ENCODE results near the gene AMPD1. TPM values are rescaled to one million over a fixed set of nuclear protein-coding genes. Genes with fewer than 3 reads are reported as not detected.

AMPD1 gene
- total and polyA plus RNA-seq, 2 of the 13 experiments (the other 11 are each of a cell fraction or from before 2014, with no cell fraction given) = not detected

DNA sequence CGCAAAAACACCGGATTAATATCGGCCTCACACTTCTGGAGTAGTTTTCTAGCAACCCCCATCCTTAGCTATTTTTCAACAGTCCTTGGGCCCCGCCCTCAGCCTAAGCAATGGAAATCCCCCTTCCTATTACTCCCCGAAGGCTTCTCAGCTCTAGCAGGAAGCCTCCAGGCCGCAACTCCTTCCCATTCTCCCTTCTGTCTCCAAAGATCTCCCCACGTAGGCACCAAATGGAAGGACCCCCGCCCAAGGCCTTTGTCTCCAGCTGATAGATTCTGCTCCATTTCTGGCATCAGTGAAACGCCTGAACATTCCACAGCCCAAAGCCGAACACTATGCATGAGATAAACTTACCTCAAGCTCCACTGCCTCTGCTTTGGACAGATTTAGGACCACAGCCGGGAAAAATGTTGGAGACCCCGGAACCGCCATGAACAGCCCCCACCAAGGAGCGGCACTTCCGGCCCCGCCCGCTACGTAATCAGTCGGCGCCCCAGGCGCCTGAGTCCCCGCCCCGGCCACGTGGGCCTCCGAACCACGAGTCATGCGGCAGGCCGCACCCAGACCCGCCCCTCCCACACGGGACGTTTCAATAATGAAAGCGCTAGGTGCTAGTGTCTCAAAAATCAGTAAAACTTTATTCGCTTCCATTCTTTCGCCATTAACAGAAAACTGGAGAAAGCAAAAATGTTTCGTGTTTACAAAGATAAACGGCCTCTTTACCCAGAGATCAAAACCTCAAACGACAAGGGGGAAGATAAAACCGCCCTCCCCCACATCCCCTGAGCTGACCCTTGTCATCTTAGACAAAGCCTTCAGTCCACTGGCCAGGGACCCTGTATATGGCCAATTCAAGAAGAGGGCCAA, 21.2 kb upstream of the AMPD1 start, which contains the start of gene NRAS (continued):
- TF ChIP-seq NR2F6 (IDR thresholded peaks at IDR 0.05) (no peak), NR2F6 (CRISPR knock-in tag; IDR thresholded peaks at IDR 0.05) (peak; percentile 44), NCOA2 (CRISPR knock-in tag; IDR thresholded peaks at IDR 0.05) (peak; percentile 38; the same call in 1 of the 2 replicates), ZNF331 (CRISPR knock-in tag; IDR thresholded peaks at IDR 0.05) (peak; percentile 66; the same call in 1 of the 2 replicates), NFKB2 (CRISPR knock-in tag; IDR thresholded peaks at IDR 0.05; ENCODE audit: borderline replicate concordance) (peak; percentile 75; the same call in 1 of the 2 replicates), HIVEP1 (CRISPR knock-in tag; IDR thresholded peaks at IDR 0.05) (peak; percentile 54; the same call in 1 of the 2 replicates), RBM22 (optimal IDR thresholded peaks at IDR 0.05; ENCODE audit: low read length) (peak; percentile 99), ZNF670 (CRISPR knock-in tag; IDR thresholded peaks at IDR 0.05; ENCODE audit: borderline replicate concordance) (0 out of 2 replicates have a peak, but pooled peaks have one; percentile 45), TEAD3 (CRISPR knock-in tag; optimal IDR thresholded peaks at IDR 0.05; ENCODE audit: borderline replicate concordance) (no peak), ZNF782 (CRISPR knock-in tag; IDR thresholded peaks at IDR 0.05; ENCODE audit: borderline replicate concordance) (no peak), ATF1 (CRISPR knock-in tag; IDR thresholded peaks at IDR 0.05) (peak; percentile 98), MAZ (IDR thresholded peaks at IDR 0.05; ENCODE audit: borderline replicate concordance, low read depth, low read length) (peak; percentile 99), MAZ (CRISPR knock-in tag; IDR thresholded peaks at IDR 0.05; ENCODE audit: low read depth) (no peak; the same call in none of the 2 replicates), NR2F1 (CRISPR knock-in tag; IDR thresholded peaks at IDR 0.05) (0 out of 4 replicates have a peak, but pooled peaks of 1 of the 2 experiments have one; percentile 4), IRX3 (CRISPR knock-in tag; IDR thresholded peaks at IDR 0.05; ENCODE audit: borderline replicate concordance, low read depth) (no peak), CAMTA2 (CRISPR knock-in tag; IDR thresholded peaks at IDR 0.05; ENCODE audit: borderline replicate concordance) (peak; percentile 47; the same call in 1 of the 2 replicates), ZNF614 (CRISPR knock-in tag; IDR thresholded peaks at IDR 0.05; ENCODE audit: borderline replicate concordance) (0 out of 2 replicates have a peak, but pooled peaks have one; percentile 69), SOX6 (IDR thresholded peaks at IDR 0.05) (no peak), SOX6 (CRISPR knock-in tag; IDR thresholded peaks at IDR 0.05) (peak; percentile 66; the same call in 1 of the 2 replicates), SP1 (IDR thresholded peaks at IDR 0.05) (no peak), SP1 (CRISPR knock-in tag; IDR thresholded peaks at IDR 0.05) (peak; percentile 76), HNRNPLL (IDR thresholded peaks at IDR 0.05; ENCODE audit: low read depth, low read length, poor library complexity, severe bottlenecking) (peak; percentile 62), ZBTB8A (CRISPR knock-in tag; IDR thresholded peaks at IDR 0.05; ENCODE audit: borderline replicate concordance, low read depth) (no peak), ZNF546 (CRISPR knock-in tag; conservative IDR thresholded peaks at IDR 0.05) (no peak), HMG20B (CRISPR knock-in tag; conservative IDR thresholded peaks at IDR 0.05) (no peak), KAT2B (IDR thresholded peaks at IDR 0.05; ENCODE audit: borderline replicate concordance, low read depth, low read length) (no peak), ZSCAN29 (CRISPR knock-in tag; conservative IDR thresholded peaks at IDR 0.05) (no peak)
- TF ChIP-seq, protein P1, sequence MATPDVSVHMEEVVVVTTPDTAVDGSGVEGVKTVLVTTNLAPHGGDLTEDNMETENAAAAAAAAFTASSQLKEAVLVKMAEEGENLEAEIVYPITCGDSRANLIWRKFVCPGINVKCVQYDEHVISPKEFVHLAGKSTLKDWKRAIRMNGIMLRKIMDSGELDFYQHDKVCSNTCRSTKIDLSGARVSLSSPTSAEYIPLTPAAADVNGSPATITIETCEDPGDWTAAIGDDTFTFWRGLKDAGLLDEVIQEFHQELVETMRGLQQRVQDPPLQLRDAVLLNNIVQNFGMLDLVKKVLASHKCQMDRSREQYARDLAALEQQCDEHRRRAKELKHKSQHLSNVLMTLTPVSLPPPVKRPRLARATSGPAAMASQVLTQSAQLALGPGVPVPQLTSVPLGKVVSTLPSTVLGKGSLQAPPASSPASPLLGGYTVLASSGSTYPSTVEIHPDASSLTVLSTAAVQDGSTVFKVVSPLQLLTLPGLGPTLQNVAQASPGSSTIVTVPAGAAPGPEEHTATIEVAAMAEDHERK (CRISPR knock-in tag; IDR thresholded peaks at IDR 0.05; ENCODE audit: low read depth) = 0 out of 2 replicates have a peak, but pooled peaks have one; percentile 30
- TF ChIP-seq, protein P2, sequence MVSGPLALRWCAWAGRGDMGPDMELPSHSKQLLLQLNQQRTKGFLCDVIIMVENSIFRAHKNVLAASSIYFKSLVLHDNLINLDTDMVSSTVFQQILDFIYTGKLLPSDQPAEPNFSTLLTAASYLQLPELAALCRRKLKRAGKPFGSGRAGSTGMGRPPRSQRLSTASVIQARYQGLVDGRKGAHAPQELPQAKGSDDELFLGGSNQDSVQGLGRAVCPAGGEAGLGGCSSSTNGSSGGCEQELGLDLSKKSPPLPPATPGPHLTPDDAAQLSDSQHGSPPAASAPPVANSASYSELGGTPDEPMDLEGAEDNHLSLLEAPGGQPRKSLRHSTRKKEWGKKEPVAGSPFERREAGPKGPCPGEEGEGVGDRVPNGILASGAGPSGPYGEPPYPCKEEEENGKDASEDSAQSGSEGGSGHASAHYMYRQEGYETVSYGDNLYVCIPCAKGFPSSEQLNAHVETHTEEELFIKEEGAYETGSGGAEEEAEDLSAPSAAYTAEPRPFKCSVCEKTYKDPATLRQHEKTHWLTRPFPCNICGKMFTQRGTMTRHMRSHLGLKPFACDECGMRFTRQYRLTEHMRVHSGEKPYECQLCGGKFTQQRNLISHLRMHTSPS (CRISPR knock-in tag; IDR thresholded peaks at IDR 0.05; ENCODE audit: low read depth) = no peak
